Tibial nerve (tissue), 4 donors: ENCODE measurements around the gene SHB.

ENCODE experiments used
- EP300 ChIP-seq, 2 donors: sonication (generic); formaldehyde crosslinking; IDR thresholded peaks; one replicate each; pipeline ENCODE4 v1.6.1; 2017; ENCODE audit warnings: antibody characterized with exemption in 2 of 2, mild to moderate bottlenecking in 1 of 2
- POLR2A ChIP-seq, 2 donors: fragments of 450-650 bp; IDR thresholded peaks; one replicate each; pipeline ENCODE4 v1.6.1; 2017; ENCODE audit warnings: antibody characterized with exemption in 2 of 2, mild to moderate bottlenecking in 2 of 2, moderate library complexity in 2 of 2
- TF ChIP-seq, protein P1 (sequence below), 5 experiments: fragments of 200-600 bp in 3 of 5; fragments of 450-650 bp in 2 of 5; sonication (generic) in 3 of 5; IDR thresholded peaks; one replicate each; pipeline ENCODE4 v1.5.1; 2016 to 2019; ENCODE audit warnings: antibody characterized with exemption in 5 of 5, mild to moderate bottlenecking in 3 of 5, moderate library complexity in 2 of 5

DNA sequence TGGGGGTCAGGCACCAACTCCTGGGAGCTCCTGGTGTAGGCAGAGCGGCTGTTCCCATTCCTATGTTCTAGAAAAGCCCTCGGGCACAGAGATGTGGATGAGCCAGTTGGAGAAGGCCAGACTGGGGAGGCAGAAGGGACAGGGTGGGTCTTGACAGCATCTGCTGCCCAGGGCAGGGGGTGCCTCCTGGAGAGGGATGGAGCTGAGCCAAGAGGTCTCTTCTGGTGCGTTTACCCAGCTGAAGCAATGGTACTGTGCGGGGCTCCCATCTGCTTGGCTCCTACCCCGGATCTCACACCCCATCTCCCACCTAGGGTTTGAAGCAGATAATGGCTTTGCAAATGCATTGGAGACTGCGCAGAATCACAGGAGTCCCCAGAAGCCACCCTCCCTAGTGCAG, 41.3 kb downstream of the SHB start:
- TF ChIP-seq, protein P1, sequence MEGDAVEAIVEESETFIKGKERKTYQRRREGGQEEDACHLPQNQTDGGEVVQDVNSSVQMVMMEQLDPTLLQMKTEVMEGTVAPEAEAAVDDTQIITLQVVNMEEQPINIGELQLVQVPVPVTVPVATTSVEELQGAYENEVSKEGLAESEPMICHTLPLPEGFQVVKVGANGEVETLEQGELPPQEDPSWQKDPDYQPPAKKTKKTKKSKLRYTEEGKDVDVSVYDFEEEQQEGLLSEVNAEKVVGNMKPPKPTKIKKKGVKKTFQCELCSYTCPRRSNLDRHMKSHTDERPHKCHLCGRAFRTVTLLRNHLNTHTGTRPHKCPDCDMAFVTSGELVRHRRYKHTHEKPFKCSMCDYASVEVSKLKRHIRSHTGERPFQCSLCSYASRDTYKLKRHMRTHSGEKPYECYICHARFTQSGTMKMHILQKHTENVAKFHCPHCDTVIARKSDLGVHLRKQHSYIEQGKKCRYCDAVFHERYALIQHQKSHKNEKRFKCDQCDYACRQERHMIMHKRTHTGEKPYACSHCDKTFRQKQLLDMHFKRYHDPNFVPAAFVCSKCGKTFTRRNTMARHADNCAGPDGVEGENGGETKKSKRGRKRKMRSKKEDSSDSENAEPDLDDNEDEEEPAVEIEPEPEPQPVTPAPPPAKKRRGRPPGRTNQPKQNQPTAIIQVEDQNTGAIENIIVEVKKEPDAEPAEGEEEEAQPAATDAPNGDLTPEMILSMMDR (IDR thresholded peaks at IDR 0.05) = no peak
- TF ChIP-seq POLR2A (IDR thresholded peaks at IDR 0.05) = no peak
- no peak for TF ChIP-seq EP300 (IDR thresholded peaks at IDR 0.05)
